Body of pancreas (tissue), 4 donors: ENCODE results near the gene KAT6B. TPM values are rescaled to one million over a fixed set of nuclear protein-coding genes. Genes with fewer than 3 reads are reported as not detected.

Experiments
- ATAC-seq: fragments of 150-250 bp; one replicate; pipeline ENCODE4 v1.9.1; 2016
- DNase-seq, 4 donors: peaks; one replicate each; pipeline ENCODE4 v3.0.0-alpha.2; 2019
- H3K27ac ChIP-seq, 4 donors: fragments of 200-600 bp; sonication (generic); 1 replicate in 3 of 4; 2 replicates in 1 of 4; pipeline versions ENCODE4 v1.5.1 to v1.6.1; 2016 to 2019; ENCODE audit warnings: mild to moderate bottlenecking in 1 of 4, mixed read lengths in 1 of 4, moderate library complexity in 1 of 4
- H3K27me3 ChIP-seq, 2 donors: fragments of 200-600 bp; sonication (generic); one replicate each; pipeline ENCODE4 v1.6.0; 2016; ENCODE audit warnings: mild to moderate bottlenecking in 1 of 2
- H3K36me3 ChIP-seq, 2 donors: fragments of 200-600 bp; sonication (generic); replicated peaks in 1 of 2; 2 replicates each; pipeline ENCODE4 v1.5.1; 2016; ENCODE audit warnings: low read depth in 2 of 2; ENCODE audit not compliant: insufficient read depth in 1 of 2
- H3K4me1 ChIP-seq: fragments of 200-600 bp; sonication (generic); one replicate; pipeline ENCODE4 v1.6.0; 2016
- H3K4me3 ChIP-seq, 2 donors: fragments of 200-600 bp; sonication (generic); 1 replicate in 1 of 2; 2 replicates in 1 of 2; pipeline ENCODE4 v1.5.1; 2016 to 2019
- H3K9me3 ChIP-seq, 3 donors: fragments of 200-600 bp; sonication (generic); 1 replicate in 2 of 3; 2 replicates in 1 of 3; pipeline ENCODE4 v1.5.1; 2016
- CTCF ChIP-seq, 7 experiments: fragments of 450-650 bp in 4 of 7; fragments of 200-600 bp in 3 of 7; sonication (generic) in 3 of 7; IDR thresholded peaks; one replicate each; pipeline ENCODE4 v1.5.1; 2016 to 2019; ENCODE audit warnings: antibody characterized with exemption in 7 of 7
- POLR2A ChIP-seq, 3 donors: fragments of 450-650 bp; IDR thresholded peaks; one replicate each; pipeline ENCODE4 v1.6.1; 2016; ENCODE audit warnings: antibody characterized with exemption in 3 of 3, mild to moderate bottlenecking in 2 of 3
- WGBS, 2 donors: methylation state at CpG; one replicate each; pipeline ENCODE4 v1.1.5; 2017; 5-methylcytosine and 5-hydroxymethylcytosine counted together
- intact Hi-C: fragments of 100-400 bp; cut with DNase I; formaldehyde crosslinking; loops from one replicate; pipeline ENCODE4 v1.15.1; 2023
- total RNA-seq, 2 donors: library from RNA; depleted of rRNA; stranded (reverse); fragments of >200 nt; gene quantifications; one replicate each; pipeline ENCODE4 v1.1.0, GENCODE V29; 2016

Gene KAT6B
- total RNA-seq, 2 donors from 2014 or later, result 39.9 to 45.9 TPM

- Histone ChIP-seq H3K9me3 (no peaks in the 10 kb centered on the region), H3K36me3 (peaks cover 1 to 7% of the 10 kb centered on the region in 2 donors), H3K4me1 (peaks cover 31% of the 10 kb centered on the region), H3K4me3 (no peak overlapping the region), H3K27ac (peak overlapping the region in 1 of 4 donors; percentile 28), H3K27me3 (no peaks in the 10 kb centered on the region)
- TF ChIP-seq POLR2A (IDR thresholded peaks at IDR 0.05), result no peak
- TF ChIP-seq CTCF (IDR thresholded peaks at IDR 0.05), result no peak
- no peak for ATAC-seq
- 51 to 59% methylated on average over 6 of the region's 6 CpGs for WGBS, 2 donors
- peak; percentile 32 to 73 (median 38) for DNase-seq
- intact Hi-C loops, result no loop called here
Measured at GRCh38 chr10:74841265-74841973, 15.0 kb downstream of the KAT6B start.

- Histone ChIP-seq H3K4me1 (peaks cover 31% of the 10 kb centered on the region), H3K9me3 (no peaks in the 10 kb centered on the region), H3K27me3 (no peaks in the 10 kb centered on the region), H3K4me3 (no peak overlapping the region), H3K36me3 (peaks cover 1 to 7% of the 10 kb centered on the region in 2 donors), H3K27ac (peak overlapping the region in 1 of 4 donors; percentile 12)
- intact Hi-C loops, result no loop called here
- no peak for ATAC-seq
- DNase-seq, result no peak
- no peak for TF ChIP-seq CTCF (IDR thresholded peaks at IDR 0.05)
- TF ChIP-seq POLR2A (IDR thresholded peaks at IDR 0.05), result no peak
- 67 to 87% methylated on average over 1 of the region's 1 CpG for WGBS, 2 donors
Measured at GRCh38 chr10:74842301-74842954, 16.0 kb downstream of the KAT6B start.

GRCh38 chr10:74846958-74847357 is 20.6 kb downstream of the KAT6B start:
- H3K9me3 ChIP-seq, result no peaks in the 10 kb centered on the region
- TF ChIP-seq CTCF (IDR thresholded peaks at IDR 0.05) (no peak), POLR2A (IDR thresholded peaks at IDR 0.05) (no peak)
- no peak overlapping the region for H3K27ac ChIP-seq
- H3K4me3 ChIP-seq, result no peak overlapping the region
- ATAC-seq (no peak), DNase-seq (no peak)
- peaks cover 33% of the 10 kb centered on the region for H3K4me1 ChIP-seq
- intact Hi-C loops, result no loop called here
- H3K27me3 ChIP-seq, result no peaks in the 10 kb centered on the region
- WGBS, 2 donors, result 33 to 35% methylated on average over 2 of the region's 2 CpGs
- H3K36me3 ChIP-seq, result peaks cover 1 to 7% of the 10 kb centered on the region in 2 donors

- Histone ChIP-seq H3K4me1 (peaks cover 65% of the 10 kb centered on the region), H3K27me3 (no peaks in the 10 kb centered on the region), H3K4me3 (no peak overlapping the region), H3K27ac (peak overlapping the region in 2 of 4 donors; percentile 13 to 55), H3K9me3 (no peaks in the 10 kb centered on the region), H3K36me3 (no peaks in the 10 kb centered on the region)
- no peak for ATAC-seq
- intact Hi-C loops, result no loop called here
- no peak for TF ChIP-seq CTCF (IDR thresholded peaks at IDR 0.05)
- no peak for DNase-seq
Measured at GRCh38 chr10:74851831-74852230, 25.4 kb downstream of the KAT6B start.
